Right lung (tissue), 5 donors: ENCODE results near the gene CCR9. TPM values are rescaled to one million over a fixed set of nuclear protein-coding genes. Genes with fewer than 3 reads are reported as not detected.
A peak's percentile ranks its signal among the peaks of the same experiment; 100 is the strongest.

Experiments used
- DNase-seq, 2 donors: peaks; one replicate each; pipeline ENCODE4 v3.0.0-alpha.2; 2013
- polyA plus RNA-seq, 5 donors: library from polyadenylated mRNA; unstranded; fragments of 120-200 nt; gene quantifications; one replicate each; pipeline versions ENCODE4 v1.2.1 to v1.2.3, GENCODE V29; 2013; ENCODE audit warnings: inconsistent platforms in 1 of 5, low replicate concordance in 1 of 5; ENCODE audit not compliant: insufficient read length in 5 of 5, insufficient read depth in 1 of 5

Gene CCR9
- polyA plus RNA-seq, 5 donors = 0.10 to 0.12 (median 0.11) TPM; not detected in 2

DNA sequence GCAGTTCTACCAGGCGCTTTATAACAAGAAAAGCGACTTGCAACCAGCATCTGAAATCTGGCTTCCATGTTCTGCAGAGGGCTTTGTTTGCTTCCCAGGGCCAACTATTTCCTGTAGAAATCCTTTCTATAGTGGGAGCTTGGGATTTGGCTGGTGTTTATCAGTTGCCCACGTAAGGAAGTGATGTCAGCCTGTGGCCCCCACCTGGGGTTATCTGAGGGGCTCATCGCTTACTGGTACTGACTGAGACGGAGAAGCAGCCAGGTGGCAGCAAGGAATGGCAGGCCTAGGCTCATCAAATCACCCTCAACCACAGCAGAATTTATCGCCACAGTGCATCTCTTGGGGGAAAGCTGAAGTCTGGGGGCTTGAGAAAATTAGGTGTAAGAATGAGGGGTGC, 14.6 kb upstream of the CCR9 start:
- no peak for DNase-seq

DNA sequence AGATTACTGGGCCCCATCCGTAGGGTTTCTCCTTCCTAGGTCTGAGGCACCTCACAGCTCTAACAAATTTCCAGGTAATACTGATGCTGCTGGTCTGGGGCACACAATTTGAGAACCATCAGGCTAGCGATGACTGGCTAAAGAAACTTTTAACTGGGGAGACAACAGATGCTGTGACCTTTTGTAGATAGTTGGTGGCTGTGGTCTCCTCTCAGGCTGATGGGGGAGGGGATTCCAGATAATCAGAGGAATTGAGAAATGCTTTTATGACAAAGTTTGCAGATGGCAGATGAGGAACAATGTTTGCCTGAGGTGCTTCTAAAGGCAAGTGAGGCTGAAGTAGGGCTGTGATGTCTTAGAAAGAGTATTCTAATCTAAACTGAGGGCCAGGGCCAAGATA, 13.8 kb upstream of the CCR9 start:
- no peak for DNase-seq

DNA sequence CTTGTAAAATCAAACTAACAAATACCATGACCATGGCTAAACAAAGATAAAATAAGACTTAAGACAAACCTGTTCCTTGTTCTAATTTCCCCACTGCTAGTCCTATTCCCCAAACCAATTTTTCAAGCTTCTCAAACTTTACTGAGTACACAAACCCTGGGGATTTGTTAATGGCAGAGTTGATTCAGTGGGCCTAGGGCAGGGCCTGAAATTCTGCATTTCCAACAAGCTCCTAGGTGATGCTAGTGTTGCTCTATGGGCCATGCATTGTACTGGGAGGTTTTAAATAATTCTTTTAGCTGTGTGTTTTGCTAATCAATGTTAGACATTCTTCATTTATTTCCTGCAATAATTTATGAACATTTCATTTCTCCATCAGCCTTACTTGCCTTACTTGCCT, 13.3 kb upstream of the CCR9 start:
- no peak for DNase-seq

DNA sequence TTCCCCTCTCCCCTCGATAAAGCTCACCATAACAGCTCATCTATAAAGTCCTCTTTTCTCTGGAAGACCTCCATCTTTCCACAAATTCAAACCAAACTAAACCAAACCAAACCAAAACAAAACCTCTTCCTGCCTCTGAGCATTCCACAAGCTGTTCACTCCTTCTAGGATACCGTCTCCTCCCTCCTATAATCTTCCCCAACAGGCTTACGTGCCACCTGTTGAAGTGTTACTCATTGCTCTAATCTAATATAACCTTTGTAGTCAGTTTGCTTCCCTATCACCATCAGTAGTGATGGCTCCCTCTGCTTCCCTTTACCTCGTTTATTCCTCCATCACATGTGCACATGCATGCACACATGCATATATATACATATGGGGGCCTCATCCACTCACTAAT, 12.7 kb upstream of the CCR9 start:
- DNase-seq = no peak

DNA sequence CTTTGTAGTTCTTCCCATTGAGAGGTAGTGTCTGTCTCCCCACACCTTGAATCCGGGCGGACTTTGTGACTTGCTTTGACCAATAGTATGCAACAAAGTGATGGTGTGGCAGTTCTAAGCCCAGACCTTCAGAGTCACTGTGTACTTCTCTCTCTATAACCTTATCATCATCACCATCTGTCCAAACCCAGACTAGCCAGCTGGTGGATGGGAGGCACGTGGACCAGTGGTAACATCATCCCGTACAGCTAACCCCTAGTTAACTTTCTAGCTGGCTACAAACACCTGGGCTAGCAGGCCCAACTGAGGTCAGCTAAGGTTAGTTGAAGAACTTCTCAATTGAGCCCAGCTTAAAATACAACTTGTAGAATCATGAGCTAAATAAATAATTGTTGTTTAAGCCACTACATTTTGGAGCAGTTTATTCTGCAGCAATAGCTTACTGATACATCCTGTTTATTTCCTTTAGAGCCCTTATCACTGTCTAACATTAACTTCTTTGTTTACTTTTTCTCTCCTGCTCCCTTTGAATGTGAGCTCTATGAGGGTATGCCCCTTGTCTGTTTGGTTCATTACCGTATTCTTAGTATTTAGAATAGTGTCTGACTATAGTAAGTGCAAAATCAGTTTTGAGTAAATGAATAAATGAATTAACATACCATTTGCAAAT, 11.5 kb upstream of the CCR9 start:
- no peak for DNase-seq

DNA sequence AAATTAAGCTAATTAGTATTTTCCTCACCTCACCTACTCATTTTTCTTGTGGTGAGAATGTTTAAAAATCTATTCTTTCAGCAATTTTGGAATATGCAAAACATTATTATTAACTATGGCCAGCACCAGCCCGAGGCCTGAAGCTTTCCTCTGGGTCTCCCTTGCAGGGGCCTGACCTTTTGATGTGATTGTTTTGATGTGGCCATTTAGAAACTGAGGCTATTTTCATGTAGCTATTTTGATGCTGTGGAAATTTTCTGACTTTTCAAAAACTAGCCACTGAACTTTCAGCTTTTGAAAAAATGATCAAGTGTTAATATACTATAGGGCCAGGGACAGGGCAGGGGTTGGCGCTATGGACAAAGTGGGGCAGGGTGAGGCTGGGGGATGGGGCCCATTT, 8.2 kb upstream of the CCR9 start:
- DNase-seq = no peak

DNA sequence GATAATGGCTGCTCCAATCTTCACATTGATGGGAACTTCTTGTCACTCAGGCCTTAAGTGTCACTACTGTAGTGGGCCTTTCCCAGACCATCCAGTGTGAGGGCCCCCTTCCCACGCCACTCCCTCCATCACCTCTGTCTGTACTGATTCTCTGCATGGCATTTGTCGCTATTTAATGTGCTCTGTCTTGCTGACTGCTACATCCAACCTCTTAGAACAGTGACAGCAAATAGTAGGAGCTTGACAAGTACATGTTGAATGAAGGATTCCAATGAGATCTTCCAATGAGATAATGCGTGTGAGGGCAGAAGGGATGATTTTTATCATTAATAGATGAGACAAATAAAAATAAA, 5.6 kb upstream of the CCR9 start:
- no peak for DNase-seq

DNA sequence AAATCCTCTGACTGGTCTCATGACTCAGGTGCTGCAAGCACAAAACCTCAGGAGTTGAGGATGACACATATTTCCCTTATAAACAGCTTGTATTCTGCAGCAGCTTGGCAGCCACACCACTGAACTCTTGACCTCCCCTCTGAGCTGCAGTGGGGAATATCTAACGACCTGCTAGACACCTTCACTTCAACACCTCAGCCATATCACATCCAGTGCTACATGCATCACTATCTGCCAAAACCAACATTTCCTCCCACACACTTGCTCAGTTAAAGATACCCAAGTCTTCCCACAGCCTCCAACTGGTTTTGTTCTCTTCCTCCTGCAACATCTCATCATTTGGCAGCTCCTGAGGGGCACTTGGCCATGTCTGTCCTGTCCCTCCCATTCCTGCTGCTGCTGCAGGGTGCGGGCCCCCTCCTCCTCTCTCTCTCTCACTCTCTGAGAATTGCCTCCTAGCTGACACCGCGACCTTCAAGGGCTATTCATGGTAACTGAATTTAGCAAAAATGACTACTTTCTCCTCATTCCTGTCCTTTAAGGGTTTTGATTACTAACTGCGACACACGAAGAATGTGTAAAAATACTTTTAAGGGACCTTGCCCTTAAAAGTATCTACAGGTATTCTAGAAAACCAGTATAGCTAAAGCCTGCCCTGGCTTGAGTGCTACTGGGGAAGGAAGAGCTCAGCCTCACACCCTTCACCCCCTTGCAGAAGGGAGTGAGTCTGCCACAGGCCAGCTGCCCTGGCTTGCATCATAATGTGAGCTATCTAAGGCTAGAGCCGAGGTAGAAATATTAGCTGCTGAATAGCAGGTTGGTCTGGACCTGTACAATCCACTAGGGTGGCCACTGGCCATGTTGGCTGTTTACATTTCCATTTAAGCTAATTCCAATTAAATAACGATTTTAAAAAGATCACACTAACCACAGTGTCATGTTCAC, 5.0 kb upstream of the CCR9 start:
- DNase-seq = no peak

DNA sequence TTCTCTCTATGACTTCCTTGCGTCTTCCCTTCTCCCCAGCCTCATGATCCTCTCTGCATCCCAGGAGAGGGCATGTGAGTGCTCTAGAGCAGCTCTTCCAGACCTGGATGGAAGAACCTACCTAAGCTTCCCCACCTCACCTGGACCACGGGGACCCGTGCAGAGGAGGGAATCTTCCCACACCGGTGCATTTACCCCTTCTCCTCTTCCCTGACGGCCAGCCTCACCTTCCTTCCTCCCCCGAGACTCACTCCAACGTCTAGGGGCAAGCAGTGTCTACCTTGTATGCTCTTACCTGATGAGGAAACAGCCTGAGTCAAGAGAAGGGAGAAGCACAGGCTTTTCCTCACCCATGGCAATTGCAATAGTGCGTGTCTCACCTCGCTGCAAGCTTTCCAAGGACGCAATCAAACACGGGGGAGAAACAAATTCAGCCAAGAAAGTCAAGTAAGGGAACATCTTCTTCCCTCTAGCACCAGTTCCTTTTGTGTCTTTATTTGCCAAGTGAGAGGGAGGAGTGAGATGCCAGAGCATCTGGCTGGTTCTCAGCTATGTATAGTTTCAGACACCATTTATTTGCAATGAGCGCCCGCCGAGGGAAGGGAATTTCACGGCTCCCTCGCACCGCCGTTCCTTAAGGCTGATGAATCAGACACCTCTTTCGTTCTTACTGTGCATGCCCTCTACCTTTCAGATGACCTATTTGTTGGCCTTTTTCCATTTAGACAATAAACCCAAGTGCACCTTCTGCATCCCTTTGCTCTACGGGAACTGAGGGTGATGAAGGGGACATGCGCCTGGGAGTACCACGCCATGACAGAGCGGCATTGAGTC, 1.8 kb upstream of the CCR9 start:
- DNase-seq = no peak

DNA sequence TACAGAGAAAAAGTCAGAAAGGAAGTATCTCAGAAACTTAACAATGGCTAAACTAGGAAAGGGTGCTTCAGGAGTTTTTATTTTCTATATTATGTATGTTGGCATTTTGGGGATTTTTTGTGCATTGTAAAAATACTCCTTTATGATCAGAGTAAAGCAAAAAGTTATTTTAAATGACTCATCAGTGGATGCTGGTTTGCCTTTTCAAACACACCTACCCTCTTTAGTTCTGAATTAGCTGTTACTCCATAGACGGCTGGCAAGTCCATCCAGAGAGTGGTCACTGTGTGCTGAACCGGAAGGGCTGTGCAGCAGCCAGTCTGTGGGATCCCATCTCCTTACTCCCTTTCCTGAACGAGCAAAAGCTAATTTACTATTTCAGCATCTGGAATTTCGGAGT, 942 bp downstream of the CCR9 start:
- DNase-seq = no peak

DNA sequence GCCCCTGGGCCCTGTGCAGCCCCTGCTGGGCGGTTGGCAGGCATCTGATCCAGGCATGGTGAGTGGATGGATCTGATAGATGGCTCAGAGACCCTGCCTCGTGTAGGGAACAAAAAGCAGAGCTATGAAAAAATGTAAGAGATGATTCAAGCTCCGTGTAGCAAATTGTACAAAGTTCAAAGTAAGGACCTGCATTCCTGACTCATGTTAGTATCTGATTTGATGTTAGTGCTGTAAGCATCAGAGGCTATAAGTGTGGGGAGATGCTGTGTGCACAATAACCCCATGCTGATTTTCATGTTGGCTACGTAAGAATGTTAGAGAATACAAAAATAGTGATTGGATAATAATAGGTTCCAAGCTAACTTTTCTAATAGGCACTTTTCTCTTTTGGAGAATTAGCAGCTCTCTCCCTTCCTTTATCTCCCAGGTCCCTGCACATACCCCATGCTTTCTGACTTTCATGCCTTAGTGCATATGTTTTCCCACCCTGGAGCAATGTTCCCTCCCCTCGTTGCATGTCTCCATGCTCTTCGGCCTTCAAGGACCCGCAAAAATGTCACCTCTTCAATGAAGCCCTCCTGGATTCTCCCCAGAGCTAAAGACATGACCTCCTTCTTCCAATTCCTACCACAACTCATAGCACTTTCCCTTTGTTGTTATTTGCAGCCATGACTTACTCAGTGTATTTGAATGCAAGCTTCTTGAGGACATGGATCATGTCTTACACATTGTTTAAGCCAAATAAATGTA, 1.6 kb downstream of the CCR9 start:
- no peak for DNase-seq

DNA sequence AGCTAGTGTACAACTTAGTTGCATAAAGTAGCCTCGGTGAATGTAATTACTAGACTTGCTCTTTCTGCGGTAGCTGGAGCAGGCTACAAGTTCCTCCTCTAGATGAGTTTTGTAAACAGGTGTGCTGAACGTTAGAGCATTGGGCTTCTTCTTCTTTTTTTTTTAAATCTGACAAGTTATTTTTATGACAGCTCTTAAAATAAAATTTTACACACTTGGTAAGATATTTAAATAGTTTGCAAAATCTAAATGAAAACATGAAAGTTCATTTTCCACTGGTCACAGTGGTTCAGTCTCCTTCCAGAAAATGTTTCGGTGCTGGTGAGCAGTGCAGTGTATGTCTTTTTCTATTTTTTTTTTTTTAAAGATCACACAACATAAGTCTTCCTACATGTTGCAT, 3.0 kb downstream of the CCR9 start:
- no peak for DNase-seq

DNA sequence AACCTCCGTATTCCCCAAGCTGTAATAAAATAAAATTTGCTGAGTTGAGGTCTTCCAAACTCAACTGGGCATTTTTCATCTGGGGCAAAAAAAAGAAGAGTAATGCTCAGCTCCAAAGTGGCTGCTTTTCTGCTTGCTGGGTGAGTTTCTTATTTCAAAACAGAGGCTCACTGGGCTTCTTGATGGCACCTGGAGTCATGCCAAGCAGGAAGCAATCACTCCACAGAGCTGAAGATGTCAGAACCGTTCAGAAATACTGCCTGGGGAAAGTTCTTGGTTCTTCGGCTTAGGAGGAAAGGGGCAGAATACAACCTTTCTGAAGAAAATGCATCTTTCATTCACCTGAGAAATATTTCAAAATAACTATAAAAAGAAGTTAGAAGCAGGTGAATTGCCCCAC, 4.1 kb downstream of the CCR9 start:
- peak in 1 of 2 donors; percentile 13 for DNase-seq

DNA sequence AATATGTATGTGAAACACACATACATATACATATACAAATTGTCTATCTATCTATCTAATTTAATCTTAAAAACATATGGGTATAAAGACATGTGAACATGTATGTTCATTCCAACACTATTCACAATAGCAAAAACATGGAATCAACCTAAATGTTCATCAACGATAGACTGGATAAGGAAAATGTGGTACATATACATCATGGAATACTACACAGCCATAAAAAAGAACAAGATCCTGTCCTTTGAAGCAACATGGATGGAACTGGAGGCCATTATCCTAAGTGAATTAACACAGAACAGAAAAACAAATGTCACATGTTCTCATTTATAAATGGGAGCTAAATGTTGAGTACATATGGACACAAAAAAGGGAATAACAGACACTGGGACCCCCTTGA, 5.8 kb downstream of the CCR9 start:
- DNase-seq = no peak

DNA sequence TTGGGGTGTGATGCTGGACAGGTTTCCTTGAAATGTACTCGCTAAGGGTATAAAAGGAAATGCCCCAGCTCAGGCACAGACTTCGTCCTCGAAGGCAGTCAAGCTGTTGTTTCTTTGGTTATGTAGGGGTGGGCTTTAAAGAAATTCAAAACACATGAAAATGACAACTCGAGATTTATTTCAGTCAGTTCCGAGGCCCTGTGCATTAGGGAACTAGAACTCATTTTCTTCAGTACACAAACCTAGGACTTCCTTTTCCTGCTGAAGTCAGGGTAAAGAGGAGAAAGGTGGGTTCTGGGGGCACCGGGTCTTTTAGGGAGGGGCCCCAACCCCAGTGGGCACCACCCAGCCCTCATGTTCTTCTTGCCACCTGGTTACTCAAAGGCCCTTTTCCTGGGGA, 7.7 kb downstream of the CCR9 start:
- DNase-seq = no peak

DNA sequence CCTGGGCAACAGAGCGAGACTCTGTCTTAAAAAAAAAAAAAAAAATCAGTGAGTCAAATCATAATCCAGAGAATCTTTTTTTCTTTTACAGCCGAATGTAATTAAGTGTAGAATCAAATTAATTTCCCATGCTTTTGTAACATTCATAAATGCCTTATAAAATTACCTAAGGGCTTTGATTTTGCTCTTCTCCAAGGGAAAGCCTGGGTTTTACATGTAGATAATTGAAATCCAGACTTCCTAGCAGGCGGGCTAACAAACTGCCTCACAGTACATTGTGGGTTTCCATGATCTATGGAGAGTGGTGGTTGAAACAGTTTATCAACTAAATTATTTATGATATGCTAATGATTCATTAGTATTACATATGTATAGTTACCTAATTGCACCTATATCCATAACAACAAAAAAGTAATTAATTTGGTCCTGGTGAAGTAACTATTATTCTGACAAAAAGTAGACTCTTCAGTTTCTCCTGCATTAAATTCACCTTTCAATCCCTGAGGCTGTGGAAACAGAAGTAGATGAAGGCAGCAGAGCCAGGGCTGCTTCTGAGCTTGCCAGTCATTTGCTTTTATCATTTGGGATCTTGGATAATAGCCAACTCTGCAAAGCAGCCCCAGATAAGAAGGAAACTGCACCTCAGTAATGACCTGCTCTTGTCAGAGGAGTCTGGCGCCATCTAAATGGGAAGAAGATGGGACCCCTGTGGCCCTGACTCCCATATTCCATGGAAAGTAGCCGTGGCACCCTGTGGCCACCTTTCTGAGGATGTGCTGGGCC, 9.5 kb downstream of the CCR9 start:
- no peak for DNase-seq

DNA sequence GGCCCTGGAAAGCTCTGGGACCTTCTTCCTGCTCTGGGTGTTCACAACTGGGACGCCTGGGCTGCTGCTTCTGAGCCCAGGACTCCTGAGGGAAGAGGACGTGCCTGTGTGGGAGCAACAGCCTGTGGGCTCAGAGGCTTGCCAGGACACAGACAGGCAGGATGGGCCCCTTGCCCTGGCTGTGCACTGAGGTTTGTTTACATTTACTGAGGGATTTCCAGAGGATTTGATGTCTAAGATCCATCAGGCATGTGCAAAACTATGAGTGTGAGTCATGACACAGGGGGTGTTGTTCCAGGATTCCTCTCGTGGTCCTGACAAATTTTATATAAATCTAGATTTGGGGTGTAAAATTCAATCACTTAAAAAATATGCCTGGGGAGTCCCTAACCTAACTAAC, 10.6 kb downstream of the CCR9 start:
- DNase-seq = no peak

DNA sequence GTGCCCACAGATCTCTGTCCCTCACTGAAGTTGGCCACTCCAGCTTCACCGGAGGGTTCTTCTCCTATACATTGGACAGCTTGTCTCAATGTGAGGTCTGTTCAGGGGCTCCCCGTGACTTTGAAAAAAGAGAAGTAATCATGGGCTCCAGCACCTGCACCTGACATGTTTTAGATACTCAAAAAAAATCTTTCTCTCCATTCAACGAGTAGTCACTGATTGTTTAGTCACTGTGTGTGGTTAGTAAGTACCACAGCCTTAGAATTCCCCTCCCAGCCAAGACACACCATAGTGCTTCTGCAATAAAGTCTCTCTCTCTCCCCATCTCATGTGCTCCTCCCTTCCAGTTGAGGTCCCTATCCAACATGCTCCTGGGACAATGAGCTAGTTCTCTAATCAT, 18.6 kb downstream of the CCR9 start:
- no peak for DNase-seq

DNA sequence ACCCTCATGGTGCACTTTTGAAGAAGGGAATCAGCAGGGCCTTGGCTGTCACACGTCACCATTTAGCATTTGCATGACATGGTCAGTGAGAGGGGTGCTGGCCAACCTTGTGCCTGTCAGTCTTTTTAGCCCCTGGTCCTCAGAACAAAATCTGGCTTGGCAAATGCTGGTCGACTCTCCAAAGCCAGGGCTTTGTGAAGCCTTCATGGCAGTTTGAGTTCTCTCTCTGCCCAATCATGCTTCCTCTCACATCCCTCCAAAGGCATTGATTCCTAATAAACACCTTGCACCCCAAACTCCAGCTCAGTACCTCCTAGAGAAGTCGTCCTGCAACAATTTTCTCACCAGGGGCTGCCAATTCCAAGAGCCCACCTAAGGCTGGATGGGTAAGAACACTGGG, 19.4 kb downstream of the CCR9 start:
- no peak for DNase-seq

DNA sequence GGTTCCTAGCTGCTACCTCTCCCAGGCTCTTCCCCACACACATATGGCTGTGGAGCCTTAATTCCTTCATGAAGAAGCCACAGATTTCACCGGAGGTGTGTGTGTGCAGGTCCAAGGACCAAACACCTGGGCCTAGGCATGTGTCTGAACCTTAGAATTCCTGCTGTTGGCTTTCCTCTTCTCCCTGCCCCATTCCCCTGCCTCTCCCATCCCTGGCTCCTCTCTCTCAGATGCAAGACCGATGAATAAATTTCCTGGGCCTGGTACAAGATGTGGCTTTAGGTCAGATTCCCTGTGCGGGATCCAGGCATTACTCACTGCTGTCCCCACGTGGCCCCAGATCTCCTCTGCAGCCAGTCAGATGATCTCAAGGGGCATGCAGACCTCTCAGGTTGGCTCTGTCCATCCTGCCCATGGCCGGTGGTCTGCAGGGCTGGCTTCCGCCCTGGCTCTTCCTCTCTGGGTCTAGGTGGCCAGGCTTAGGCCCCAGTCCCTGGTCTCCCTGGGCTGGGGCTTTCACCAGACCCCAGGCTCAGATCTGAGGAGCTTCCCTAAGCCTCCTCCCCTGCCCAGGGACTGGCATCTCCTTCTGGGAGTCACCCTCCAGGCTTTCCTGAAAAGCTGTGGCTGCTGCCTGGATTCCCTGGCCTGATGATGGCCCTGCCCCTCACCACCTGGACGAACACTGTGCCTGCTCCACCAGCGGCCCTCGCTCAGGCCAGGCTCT, 20.5 kb downstream of the CCR9 start:
- no peak for DNase-seq
